Activated CD4-positive, CD25-positive, alpha-beta regulatory T cell treated with anti-CD3 and anti-CD28 coated beads, Interleukin-2, amount 50 U/mL, for 24 hours (primary cell): Measurements from ENCODE around the gene TNNI3K.
"Not testable (repeated sequence)": the region's sequence is repeated elsewhere in the genome, so short reads cannot be mapped to it uniquely, and the experiment has no call there.

Source experiments
- ATAC-seq, 2 donors: fragments of 150-1000 bp; cut with Tn5 transposase; one replicate each; pipeline ENCODE4 v1.10.0; 2021; ENCODE audit warnings: mild to moderate bottlenecking in 1 of 2, moderate library complexity in 1 of 2

The TNNI3K gene

GRCh38 chr1:74235153-74235552 lies at the start of gene TNNI3K:
Gene TNNI3K (plus strand): TSS chr1:74235387. CDS start chr1:74235452, 65 bp downstream.
- no peak for ATAC-seq

- ATAC-seq = no peak
Observed at GRCh38 chr1:74193908-74194307, 41.3 kb upstream of the TNNI3K start.

GRCh38 chr1:74195339-74195738 lies 39.8 kb upstream of the TNNI3K start:
- no peak for ATAC-seq

DNA sequence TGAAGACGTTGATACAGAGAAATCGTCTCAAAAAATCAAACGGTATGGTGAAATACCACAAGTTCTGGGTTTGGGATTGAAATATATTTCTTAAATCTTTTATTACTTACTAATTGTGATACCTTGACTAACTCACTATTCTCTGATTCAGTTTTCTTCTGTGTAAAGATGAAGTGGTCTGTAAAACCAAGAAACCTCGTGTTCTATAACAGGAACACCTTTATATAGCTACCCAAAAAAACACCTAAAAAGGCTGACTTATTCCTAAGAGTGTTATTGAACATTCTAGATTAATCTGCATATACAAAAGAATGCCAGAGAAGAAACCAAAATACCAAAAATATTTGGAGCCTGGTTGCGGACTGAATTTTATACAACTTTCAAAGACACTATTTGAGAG lies 37.9 kb upstream of the TNNI3K start:
- peak; percentile 58 to 65 for ATAC-seq

DNA sequence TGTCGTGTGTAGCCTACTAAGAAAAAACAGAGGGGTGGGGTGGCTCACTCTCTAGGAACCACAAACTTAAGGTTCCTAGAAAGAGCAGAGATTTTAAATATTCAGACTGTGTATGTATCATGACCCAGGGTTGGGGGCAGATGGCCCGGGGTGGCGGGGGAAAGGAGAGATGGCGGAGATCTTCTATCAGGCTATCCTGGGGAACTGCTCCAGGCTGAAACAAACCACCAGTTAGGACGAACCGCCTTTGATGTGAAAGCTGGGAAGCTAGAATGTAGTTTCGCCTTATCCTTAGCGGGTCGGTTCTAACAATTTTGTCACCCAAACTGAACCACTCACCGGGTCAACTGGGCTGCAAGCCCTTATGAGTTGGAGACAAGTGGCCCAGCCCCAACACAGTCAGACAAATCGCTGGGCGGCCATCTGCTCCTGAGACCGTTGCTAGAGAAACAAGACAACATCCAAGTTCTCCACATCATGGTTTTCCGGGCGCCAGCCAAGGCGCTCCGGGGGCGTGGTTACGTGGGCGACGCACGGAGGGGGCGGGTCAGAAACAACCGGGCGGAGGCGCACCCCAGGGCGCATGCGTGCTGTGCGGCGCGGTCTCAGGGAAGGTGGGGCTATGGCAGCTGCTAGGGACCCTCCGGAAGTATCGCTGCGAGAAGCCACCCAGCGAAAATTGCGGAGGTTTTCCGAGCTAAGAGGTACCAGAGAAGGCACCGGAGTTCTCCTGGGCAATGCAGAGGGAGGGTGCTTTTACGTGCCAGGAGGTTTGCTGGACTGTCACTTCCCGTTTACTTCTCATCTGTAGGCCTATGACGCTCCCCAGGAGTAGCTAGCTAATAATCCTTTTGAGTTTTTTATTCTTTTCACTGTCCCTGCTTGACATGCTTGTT lies 37.3 kb upstream of the TNNI3K start, which contains the start of the genes FPGT and LRRIQ3:
Gene FPGT, plus strand, starts transcription at position 586 of the 896 bp plus-strand sequence. Its CDS starts 37 bp downstream, at position 623.
Gene LRRIQ3, minus strand, starts transcription at position 520 of the 896 bp plus-strand sequence. CDS start 14,492 bp downstream, outside the sequence.
- ATAC-seq = peak; percentile 77 to 87

GRCh38 chr1:74199504-74199903 lies 35.7 kb upstream of the TNNI3K start:
- ATAC-seq = no peak

GRCh38 chr1:74205266-74205665 lies 29.9 kb upstream of the TNNI3K start:
- ATAC-seq = no peak

DNA sequence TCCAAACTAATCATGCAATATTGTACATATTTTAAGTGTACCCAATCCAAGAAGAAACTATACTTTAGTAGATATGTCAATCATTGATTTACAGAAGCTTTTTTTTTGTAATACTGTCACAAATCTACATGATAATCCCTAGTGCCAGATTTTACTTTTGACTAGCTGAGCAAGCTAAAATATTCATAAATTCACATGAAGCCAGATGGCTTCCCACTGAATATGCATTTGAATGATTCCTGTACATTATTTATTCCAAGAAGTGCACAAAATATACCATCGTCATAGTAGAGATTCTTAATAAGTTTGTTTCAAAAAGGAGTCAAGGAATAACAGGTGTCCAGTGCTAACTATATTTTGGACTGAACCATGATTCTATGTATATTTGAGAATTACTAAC lies 20.0 kb upstream of the TNNI3K start:
- ATAC-seq = no peak

DNA sequence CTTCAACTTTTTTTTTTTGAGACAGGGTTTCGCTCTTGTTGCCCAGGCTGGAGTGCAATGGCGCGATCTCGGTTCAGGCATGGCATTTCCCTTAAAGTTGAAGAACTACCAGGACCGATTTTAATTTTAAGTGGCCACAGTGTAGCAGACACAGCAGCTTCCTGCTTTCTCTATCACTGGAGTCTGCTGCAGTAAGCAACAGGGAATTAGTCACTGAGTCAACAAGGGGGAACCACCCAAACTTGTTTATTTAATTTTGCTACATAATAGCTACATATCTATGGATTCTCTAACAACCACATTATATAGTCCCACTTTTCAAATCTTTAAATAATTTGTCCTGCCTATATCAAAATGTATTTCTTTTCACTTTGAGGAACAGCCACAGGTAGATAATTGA lies 12.5 kb upstream of the TNNI3K start:
- no peak for ATAC-seq

DNA sequence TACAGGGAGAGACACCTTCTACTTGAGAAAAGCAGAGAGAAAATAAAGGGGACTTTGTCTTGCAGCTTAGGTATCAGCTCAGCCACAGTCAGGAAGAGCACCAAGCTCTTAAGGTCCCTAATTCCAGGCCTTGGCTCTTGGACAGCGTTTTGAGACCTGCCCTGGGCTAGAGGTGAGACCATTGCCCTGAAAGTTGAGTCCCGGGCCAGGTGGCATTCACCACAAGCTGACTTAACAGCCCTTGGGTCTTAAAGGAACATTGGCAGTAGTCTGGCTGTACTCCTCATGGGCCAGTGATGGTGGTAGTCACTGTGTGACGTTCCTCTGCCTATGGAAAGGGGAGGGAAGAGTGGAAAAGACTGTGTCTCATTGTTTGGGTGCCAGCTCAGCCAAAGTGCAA lies 11.7 kb upstream of the TNNI3K start:
- no peak for ATAC-seq

GRCh38 chr1:74236440-74236839 lies 1.3 kb downstream of the TNNI3K start:
- no peak for ATAC-seq

DNA sequence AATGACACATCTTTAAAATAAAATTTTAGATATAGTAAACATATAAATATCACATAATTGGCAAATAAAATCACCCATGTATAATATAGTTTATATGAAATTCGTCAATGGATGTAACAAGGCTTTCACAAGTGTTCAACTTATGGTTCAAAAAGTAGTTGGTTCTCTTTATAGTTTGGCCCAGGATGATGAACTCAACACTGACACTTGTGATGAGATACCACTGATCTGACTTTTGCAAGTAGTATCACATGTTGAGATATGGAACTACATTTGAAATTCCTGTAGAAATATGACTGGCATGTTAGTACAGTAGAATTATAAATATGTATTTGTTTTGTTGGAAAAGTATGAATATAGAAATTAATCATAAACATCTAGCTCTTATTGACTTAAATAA lies 1.8 kb downstream of the TNNI3K start:
- ATAC-seq = no peak

DNA sequence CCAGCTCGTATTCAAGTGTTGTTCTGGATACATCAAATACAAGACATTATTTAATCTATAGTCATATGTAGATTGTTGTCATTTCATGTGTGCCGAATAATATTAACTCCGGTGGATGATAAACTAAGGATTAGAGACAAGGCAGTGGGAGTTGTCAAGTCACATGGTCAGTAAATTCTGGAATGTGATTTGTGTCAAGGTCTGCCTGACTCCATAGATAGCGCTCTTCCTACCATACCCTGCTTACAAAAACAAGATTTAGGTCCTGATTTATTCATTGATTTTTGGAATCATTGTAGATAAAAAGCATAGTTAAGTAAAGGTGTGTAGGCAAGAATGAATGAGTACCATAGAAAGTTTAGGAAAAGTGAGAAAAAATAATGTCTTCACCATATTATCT lies 2.6 kb downstream of the TNNI3K start:
- no peak for ATAC-seq

DNA sequence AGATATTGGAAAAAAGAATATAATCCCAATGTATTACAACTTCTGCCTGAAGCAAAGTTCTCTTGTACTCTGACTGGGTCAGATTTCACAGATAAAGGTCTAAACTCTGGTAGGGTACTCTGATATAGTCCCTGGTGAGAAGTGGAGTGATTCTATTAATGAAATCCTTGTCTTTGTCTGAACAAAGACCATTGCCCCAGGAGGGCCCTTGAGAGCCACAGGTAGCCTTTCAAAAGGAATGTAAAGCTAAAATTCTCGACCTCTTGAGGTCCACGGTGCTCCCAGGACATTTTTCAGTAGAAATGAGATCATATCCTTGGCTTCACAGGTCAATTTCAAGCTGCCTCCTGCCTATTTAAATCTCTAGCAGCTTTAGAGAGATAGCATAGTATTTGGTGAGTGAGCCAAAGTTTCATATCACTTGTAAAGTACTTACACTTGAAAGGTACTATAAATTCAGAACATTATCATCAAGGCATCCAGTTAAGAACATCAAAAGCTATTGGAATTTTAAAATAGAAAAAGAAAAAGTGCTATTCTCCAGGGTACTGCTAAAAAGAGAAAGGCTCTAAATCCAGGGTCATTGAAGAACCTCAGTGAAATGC lies 10.1 kb downstream of the TNNI3K start:
- no peak for ATAC-seq

- ATAC-seq = no peak
Observed at GRCh38 chr1:74246315-74246714, 11.1 kb downstream of the TNNI3K start.

DNA sequence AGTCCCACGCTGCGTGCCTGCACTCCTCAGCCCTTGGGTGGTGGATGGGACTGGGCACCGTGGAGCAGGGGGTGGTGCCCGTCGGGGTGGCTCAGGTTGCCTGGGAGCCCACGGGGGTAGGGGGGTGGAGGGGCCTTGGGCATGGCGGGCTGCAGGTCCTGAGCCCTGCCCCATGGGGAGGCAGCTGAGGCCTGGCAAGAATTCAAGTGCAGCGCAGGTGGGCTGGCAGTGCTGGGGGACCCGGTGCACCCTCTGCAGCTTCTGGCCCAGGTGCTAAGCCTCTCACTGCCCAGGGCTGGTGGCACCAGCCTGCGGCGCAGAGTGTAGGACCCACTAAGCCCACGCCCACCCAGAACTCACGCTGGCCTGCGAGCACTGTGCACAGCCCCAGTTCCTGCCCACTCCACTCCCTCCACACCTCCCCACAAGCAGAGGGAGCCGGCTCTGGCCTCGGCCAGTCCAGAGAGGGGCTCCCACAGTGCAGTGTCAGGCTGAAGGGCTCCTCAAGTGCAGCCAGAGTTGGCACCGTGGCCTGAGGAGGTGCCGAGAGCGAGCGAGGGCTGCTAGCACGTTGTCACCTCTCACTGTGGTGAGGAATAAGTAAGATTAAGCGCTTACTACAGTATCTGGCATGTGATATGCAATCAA lies 12.8 kb downstream of the TNNI3K start:
- no peak for ATAC-seq

GRCh38 chr1:74253243-74253824 lies 18.1 kb downstream of the TNNI3K start:
- not testable (repeated sequence) for ATAC-seq

- no peak for ATAC-seq
Observed at GRCh38 chr1:74266001-74266400, 30.8 kb downstream of the TNNI3K start.

DNA sequence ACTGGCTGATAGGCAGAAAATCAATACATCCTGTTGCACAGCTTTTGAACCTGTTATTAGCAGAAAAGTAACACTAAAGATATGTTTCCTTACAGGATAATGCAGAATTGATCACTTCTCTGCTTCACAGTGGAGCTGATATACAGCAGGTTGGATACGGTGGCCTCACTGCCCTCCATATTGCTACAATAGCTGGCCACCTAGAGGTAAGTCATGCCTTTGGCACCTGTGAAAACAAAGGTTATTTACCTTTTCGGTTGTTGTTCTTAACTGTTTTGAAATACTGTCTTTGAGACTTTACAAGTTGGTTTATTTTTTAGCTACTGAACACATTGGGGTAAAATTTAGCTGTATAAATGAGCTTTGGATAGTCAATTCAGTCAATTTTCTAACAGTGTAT lies 36.3 kb downstream of the TNNI3K start:
- no peak for ATAC-seq

DNA sequence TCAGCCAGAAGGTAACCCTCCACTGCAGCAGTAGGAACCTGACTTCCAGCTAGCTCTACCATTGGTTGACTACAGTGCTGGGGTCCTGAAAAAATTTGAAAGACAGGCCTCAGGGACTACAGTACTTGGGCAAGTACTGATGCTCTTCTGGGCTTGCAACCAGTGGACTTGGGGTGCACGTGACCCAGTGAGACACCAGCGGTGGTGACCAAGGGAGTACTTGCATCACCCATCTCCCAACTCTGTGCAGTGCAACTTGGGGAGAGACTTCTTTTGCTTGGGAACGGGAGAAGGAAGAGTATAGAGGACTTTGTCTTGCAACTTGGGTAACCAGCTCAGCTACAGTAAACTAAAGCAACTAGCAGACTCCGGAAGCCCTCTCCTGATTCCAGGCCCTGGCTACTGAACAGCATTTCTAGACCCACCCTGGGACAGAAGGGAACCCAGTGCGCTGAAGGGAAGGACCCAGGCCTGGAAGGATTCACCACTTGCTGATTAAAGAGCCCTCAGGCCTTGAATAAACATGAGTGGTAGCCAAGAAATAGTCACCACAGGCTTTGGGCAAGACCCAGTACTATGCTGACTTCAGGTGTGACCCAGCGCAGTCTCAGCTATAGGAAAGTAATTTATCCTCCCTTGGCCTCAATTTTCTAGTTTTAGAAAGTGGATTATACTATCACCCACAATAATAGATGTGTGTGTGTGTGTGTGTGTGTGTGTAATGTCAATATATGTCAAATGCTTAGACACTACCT lies 45.6 kb downstream of the TNNI3K start:
- peak in 1 of 2 donors; percentile 32 for ATAC-seq

DNA sequence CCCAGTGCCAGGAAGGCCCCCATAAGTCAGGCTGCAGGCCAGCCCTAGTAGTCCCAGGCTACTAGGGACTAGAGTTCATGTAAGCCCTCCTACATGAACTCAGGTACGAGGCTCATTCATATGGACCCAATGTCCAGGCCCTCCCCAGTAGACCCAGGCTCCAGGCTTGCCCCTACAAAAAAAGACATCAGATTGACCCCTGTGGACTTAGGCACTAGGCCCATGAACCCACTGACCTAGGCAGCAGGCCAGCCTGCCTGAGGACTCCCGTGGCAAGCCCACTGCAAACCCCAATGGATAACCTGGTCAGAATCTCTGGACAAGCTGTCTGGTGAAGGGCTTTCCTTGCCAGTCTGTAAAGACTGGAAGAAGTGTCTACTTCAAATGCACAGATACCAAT lies 51.2 kb downstream of the TNNI3K start:
- no peak for ATAC-seq

DNA sequence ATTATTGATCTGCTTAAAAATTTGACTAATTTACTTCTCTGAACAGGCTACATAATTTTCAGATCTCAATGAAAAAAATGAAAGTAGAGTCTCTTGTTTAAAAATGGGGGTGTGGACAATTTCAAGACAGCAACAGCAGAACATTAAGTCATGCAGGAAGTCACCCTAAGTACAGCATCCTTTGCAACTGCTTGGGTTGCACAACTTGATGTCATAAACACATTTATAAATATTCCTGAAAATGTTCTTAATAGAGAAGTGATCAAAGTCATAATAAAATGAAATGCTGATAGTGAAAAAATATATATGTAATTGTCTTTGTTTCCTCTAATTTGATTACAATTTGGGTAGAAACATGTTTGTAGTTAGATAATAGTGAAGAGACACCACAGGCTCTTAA lies 79.3 kb downstream of the TNNI3K start:
- no peak for ATAC-seq
